ENCODE data around the gene PRRG3.

Gene PRRG3

GRCh38 chrX:151754047-151754429 lies 58.8 kb downstream of the PRRG3 start:
- peaks cover 7% of the 10 kb centered on the region for H3K27me3 Mint-ChIP-seq (ENCODE audit: low read depth, poor library complexity)
- peaks cover 21% of the 10 kb centered on the region for H3K4me1 Mint-ChIP-seq
- no peak overlapping the region for H3K4me3 Mint-ChIP-seq
- H3K36me3 Mint-ChIP-seq (ENCODE audit: low read depth), result no peaks in the 10 kb centered on the region
- no peak overlapping the region for H3K27ac Mint-ChIP-seq
- DNase-seq, result no peak
- TF ChIP-seq CTCF (IDR thresholded peaks at IDR 0.05), result no peak
- H3K9me3 Mint-ChIP-seq, result peaks cover 57% of the 10 kb centered on the region

GRCh38 chrX:151754641-151755215 lies 59.5 kb downstream of the PRRG3 start:
- no peak overlapping the region for H3K27ac Mint-ChIP-seq
- peaks cover 60% of the 10 kb centered on the region for H3K9me3 Mint-ChIP-seq
- H3K27me3 Mint-ChIP-seq (ENCODE audit: low read depth, poor library complexity), result peaks cover 7% of the 10 kb centered on the region
- DNase-seq, result no peak
- no peak overlapping the region for H3K4me3 Mint-ChIP-seq
- TF ChIP-seq CTCF (IDR thresholded peaks at IDR 0.05), result no peak
- H3K36me3 Mint-ChIP-seq (ENCODE audit: low read depth), result no peaks in the 10 kb centered on the region
- H3K4me1 Mint-ChIP-seq, result peaks cover 14% of the 10 kb centered on the region

Measured in nephron progenitor cell (in vitro differentiated cells).